ENCODE results near the gene FILIP1L.

Gene FILIP1L

GRCh38 chr3:100006570-100007271 lies 107.6 kb downstream of the FILIP1L start:
- TF ChIP-seq TEAD4 (IDR thresholded peaks at IDR 0.05) (no peak), RAD21 (IDR thresholded peaks at IDR 0.05; ENCODE audit: low read depth) (no peak), CREB1 (IDR thresholded peaks at IDR 0.05; ENCODE audit: low read depth) (no peak), ZBTB7A (IDR thresholded peaks at IDR 0.05; ENCODE audit: low read depth) (no peak), FOXM1 (IDR thresholded peaks at IDR 0.05; ENCODE audit: borderline replicate concordance, low read depth) (no peak), YY1 (IDR thresholded peaks at IDR 0.05; ENCODE audit: low read depth) (no peak)
- TF ChIP-seq, protein P1, sequence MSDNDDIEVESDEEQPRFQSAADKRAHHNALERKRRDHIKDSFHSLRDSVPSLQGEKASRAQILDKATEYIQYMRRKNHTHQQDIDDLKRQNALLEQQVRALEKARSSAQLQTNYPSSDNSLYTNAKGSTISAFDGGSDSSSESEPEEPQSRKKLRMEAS (IDR thresholded peaks at IDR 0.05) = no peak

DNA sequence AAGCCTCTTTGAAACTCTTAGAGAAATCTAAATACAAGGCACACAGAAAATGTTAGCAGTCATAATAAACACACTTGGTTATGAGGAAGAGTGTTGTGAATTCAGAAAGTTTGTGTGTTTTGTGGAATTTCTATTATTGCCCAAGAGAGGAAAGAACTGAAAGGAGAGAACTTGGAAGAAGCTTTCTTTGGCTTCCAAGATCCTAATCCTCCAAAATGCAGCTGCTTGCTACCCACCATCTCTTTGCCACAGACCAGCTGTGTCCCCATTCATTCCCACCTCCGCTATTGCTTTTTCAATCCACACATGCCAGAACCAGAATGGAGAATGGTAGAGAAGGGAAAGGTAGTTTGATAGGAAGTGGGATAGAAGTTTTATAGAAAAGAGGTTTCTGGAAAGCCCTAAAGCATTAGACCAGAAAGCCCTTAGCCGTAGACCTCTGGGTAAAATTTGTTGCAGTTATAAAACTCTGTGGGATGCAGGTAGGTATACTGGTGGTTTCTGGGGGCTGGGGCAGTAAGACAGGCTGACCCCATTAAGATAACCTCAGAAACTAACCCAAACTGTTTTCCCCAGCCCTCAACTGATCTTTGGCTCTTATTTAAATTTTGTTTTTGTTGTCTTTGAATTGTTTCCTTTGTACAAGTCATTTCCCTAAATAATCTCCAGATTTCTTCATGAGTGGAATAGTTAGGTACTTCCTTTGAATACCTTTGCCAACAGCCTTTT lies 108.5 kb downstream of the FILIP1L start:
- TF ChIP-seq FOXM1 (IDR thresholded peaks at IDR 0.05; ENCODE audit: borderline replicate concordance, low read depth) = no peak
- TF ChIP-seq EGR1 (IDR thresholded peaks at IDR 0.05) = no peak
- TF ChIP-seq USF1 (IDR thresholded peaks at IDR 0.05) = no peak
- TF ChIP-seq EP300 (IDR thresholded peaks at IDR 0.05; ENCODE audit: borderline replicate concordance) = no peak
- TF ChIP-seq NFIC (IDR thresholded peaks at IDR 0.05) = no peak
- TF ChIP-seq, protein P1 (IDR thresholded peaks at IDR 0.05) = no peak
- no peak for TF ChIP-seq CREB1 (IDR thresholded peaks at IDR 0.05; ENCODE audit: low read depth)
- no peak for TF ChIP-seq TEAD4 (IDR thresholded peaks at IDR 0.05)
- TF ChIP-seq RAD21 (IDR thresholded peaks at IDR 0.05; ENCODE audit: low read depth) = no peak
- no peak for TF ChIP-seq ZBTB7A (IDR thresholded peaks at IDR 0.05; ENCODE audit: low read depth)
- no peak for TF ChIP-seq YY1 (IDR thresholded peaks at IDR 0.05; ENCODE audit: low read depth)
- no peak for TF ChIP-seq REST (IDR thresholded peaks at IDR 0.05; ENCODE audit: low read depth)
- TF ChIP-seq TCF12 (IDR thresholded peaks at IDR 0.05; ENCODE audit: low read depth) = no peak
- TF ChIP-seq TAF1 (IDR thresholded peaks at IDR 0.05; ENCODE audit: low read depth) = no peak
- no peak for TF ChIP-seq CEBPB (IDR thresholded peaks at IDR 0.05)

GRCh38 chr3:100004931-100005330 lies 109.4 kb downstream of the FILIP1L start:
- no peak for TF ChIP-seq YY1 (IDR thresholded peaks at IDR 0.05; ENCODE audit: low read depth)
- TF ChIP-seq TCF12 (IDR thresholded peaks at IDR 0.05; ENCODE audit: low read depth) = no peak
- no peak for TF ChIP-seq EGR1 (IDR thresholded peaks at IDR 0.05)
- TF ChIP-seq, protein P1 (IDR thresholded peaks at IDR 0.05) = no peak
- no peak for TF ChIP-seq EP300 (IDR thresholded peaks at IDR 0.05; ENCODE audit: borderline replicate concordance)
- TF ChIP-seq USF1 (IDR thresholded peaks at IDR 0.05) = no peak
- TF ChIP-seq TEAD4 (IDR thresholded peaks at IDR 0.05) = no peak

DNA sequence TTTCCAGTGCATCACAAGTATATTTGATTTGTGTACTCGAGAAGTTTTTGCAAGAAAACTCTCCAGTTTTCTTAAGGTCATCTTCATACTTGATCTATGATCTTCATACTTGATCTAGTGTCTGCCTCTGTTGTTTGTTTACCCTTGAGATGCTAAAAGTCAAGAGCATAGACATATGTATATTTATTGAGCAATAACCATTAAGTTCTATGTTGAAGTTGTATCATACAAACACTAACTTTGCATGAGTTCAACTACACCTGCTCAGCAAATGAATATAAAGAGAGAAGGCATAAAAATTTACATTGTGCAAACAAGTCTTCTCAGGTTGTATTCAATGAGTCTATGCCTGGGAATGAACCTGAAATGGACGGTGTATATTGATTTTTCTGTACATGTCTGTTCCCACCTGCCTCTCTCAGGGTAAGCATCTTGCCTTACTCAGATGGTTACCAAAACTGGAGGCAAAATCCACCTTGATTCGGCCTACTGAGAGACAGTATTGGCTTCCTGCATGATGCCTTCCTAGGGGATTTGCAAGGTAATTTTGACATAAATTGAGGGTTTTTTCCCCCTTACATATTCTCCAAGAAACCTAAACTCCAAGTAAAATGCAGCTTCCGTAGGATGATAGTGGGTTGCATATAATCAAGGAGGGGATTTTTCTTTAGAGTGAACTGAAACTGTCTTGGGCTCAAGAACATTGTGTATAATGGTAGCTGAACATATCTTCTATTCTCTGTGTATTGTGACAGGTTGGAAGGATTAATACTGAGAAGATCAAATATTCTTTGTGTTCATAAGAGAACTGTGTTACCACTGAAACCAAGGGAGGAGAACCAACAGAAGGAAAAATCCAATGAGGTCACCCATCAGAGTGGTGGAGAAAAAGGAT lies 110.4 kb downstream of the FILIP1L start:
- TF ChIP-seq TCF12 (IDR thresholded peaks at IDR 0.05; ENCODE audit: low read depth) = no peak
- TF ChIP-seq USF1 (IDR thresholded peaks at IDR 0.05) = no peak
- TF ChIP-seq FOXM1 (IDR thresholded peaks at IDR 0.05; ENCODE audit: borderline replicate concordance, low read depth) = no peak
- no peak for TF ChIP-seq TEAD4 (IDR thresholded peaks at IDR 0.05)
- TF ChIP-seq CEBPB (IDR thresholded peaks at IDR 0.05) = no peak
- TF ChIP-seq, protein P1 (IDR thresholded peaks at IDR 0.05) = no peak
- TF ChIP-seq ZBTB7A (IDR thresholded peaks at IDR 0.05; ENCODE audit: low read depth) = no peak
- TF ChIP-seq EGR1 (IDR thresholded peaks at IDR 0.05) = no peak
- TF ChIP-seq TAF1 (IDR thresholded peaks at IDR 0.05; ENCODE audit: low read depth) = no peak
- no peak for TF ChIP-seq RAD21 (IDR thresholded peaks at IDR 0.05; ENCODE audit: low read depth)
- TF ChIP-seq REST (IDR thresholded peaks at IDR 0.05; ENCODE audit: low read depth) = no peak
- no peak for TF ChIP-seq NFIC (IDR thresholded peaks at IDR 0.05)
- TF ChIP-seq CREB1 (IDR thresholded peaks at IDR 0.05; ENCODE audit: low read depth) = no peak
- no peak for TF ChIP-seq YY1 (IDR thresholded peaks at IDR 0.05; ENCODE audit: low read depth)
